Adrenal gland (tissue), 12 donors: ENCODE data around the gene PDPN. TPM values are rescaled to one million over a fixed set of nuclear protein-coding genes. Genes with fewer than 3 reads are reported as not detected.

Experiments
- DNase-seq, 7 donors: peaks; one replicate each; pipeline ENCODE4 v3.0.0-alpha.2; 2019 to 2020
- H3K27ac ChIP-seq, 5 donors: fragments of 200-600 bp; sonication (generic) in 4 of 5; 1 replicate in 3 of 5; 2 replicates in 2 of 5; pipeline versions ENCODE4 v1.5.1 to v1.8.0; 2016 to 2020; ENCODE audit warnings: mild to moderate bottlenecking in 1 of 5
- H3K27me3 ChIP-seq: fragments of 200-600 bp; 2 replicates; pipeline ENCODE4 v1.8.0; 2021
- H3K36me3 ChIP-seq, 2 donors: fragments of 200-600 bp; replicated peaks in 1 of 2; 1 replicate in 1 of 2; 2 replicates in 1 of 2; pipeline versions ENCODE4 v1.5.1 to v1.8.0; 2018 to 2022
- H3K4me1 ChIP-seq, 2 donors: fragments of 200-600 bp; replicated peaks in 1 of 2; 1 replicate in 1 of 2; 2 replicates in 1 of 2; pipeline versions ENCODE4 v1.5.1 to v1.8.0; 2018 to 2021
- H3K4me3 ChIP-seq, 4 donors: fragments of 200-600 bp; sonication (generic) in 3 of 4; one replicate each; pipeline ENCODE4 v1.5.1; 2016 to 2018
- H3K9me3 ChIP-seq, 3 donors: fragments of 200-600 bp; sonication (generic) in 1 of 3; replicated peaks in 1 of 3; 1 replicate in 2 of 3; 2 replicates in 1 of 3; pipeline versions ENCODE4 v1.5.1 to v1.8.0; 2016 to 2021
- CTCF ChIP-seq, 6 experiments: fragments of 450-650 bp in 4 of 6; fragments of 200-600 bp in 2 of 6; sonication (generic) in 1 of 6; IDR thresholded peaks; 1 replicate in 5 of 6; 2 replicates in 1 of 6; pipeline versions ENCODE4 v1.5.1 to v1.8.0; 2016 to 2021; ENCODE audit warnings: antibody characterized with exemption in 6 of 6, mild to moderate bottlenecking in 2 of 6, moderate library complexity in 1 of 6
- POLR2A ChIP-seq, 2 donors: fragments of 450-650 bp; IDR thresholded peaks; one replicate each; pipeline ENCODE4 v1.6.1; 2017; ENCODE audit warnings: antibody characterized with exemption in 2 of 2, mild to moderate bottlenecking in 2 of 2, moderate library complexity in 1 of 2
- WGBS, 4 donors: extraction: QIAGEN DNeasy Blood & Tissue Kit in 2 of 4; methylation state at CpG; one replicate each; pipeline versions ENCODE4 v1.1.5 to v1.1.7; 2013 to 2017; 5-methylcytosine and 5-hydroxymethylcytosine counted together
- intact Hi-C, 2 donors: fragments of 100-400 bp; cut with DNase I; formaldehyde crosslinking; loops; one replicate each; pipeline versions ENCODE4 v1.14.1 to v1.15.0; 2022 to 2023
- polyA plus RNA-seq, 3 donors: library from polyadenylated mRNA; stranded (reverse); fragments of 200-250 nt in 2 of 3; fragments of 350-450 nt in 1 of 3; fragmentation: Illumina TruSeq in 1 of 3; extraction: RNeasy Lipid Tissue Mini Kit (QIAGEN cat#74804) in 1 of 3; gene quantifications; one replicate each; pipeline ENCODE4 v1.2.3, GENCODE V29; 2013 to 2014
- total RNA-seq, 9 donors: library from RNA; depleted of rRNA in 4 of 9; stranded (reverse); fragments of >200 nt in 4 of 9; fragments of 120-200 nt in 1 of 9; fragmentation: NEBNext Ultra II Directional in 1 of 9; extraction: Animal tissue kit (Norgen Biotek cat#: 25700) in 1 of 9; gene quantifications; one replicate each; pipeline versions ENCODE4 v1.1.0 to v1.2.4, GENCODE V29; 2013 to 2023
- donor health status: healthy with polysubstance abuse.
- donor health status: Bipolar disorder and iron deficiency.
- donor health status: DM: yes; HTN: yes; CAD: no.
- donor health status: DM: no; HTN: no; CAD: no.
- donor health status: DM: no; HTN: no; CAD: no.
- donor health status: DM: yes; HTN: yes; CAD: no.

PDPN gene
- total and polyA plus RNA-seq, 12 donors, result 1.2 to 13.8 (median 5.6) TPM

- no peak overlapping the region for H3K4me3 ChIP-seq
These were observed 36.3 kb downstream of the PDPN start for GRCh38 chr1:13619909-13620308.

GRCh38 chr1:13620825-13621224 is 37.2 kb downstream of the PDPN start:
- no peak for DNase-seq
- H3K9me3 ChIP-seq, result no peaks in the 10 kb centered on the region
- no peak overlapping the region for H3K4me3 ChIP-seq
- no peaks in the 10 kb centered on the region for H3K4me1 ChIP-seq
- TF ChIP-seq CTCF (IDR thresholded peaks at IDR 0.05) (no peak), POLR2A (IDR thresholded peaks at IDR 0.05) (no peak)
- WGBS, 4 donors, result 77 to 90% (median 85%) methylated on average over 5 of the region's 5 CpGs
- intact Hi-C loops, result no loop called here
- H3K27me3 ChIP-seq, result no peaks in the 10 kb centered on the region
- no peaks in the 10 kb centered on the region for H3K36me3 ChIP-seq
- no peak overlapping the region for H3K27ac ChIP-seq

More at GRCh38 chr1:13619909-13620308, 36.3 kb downstream of the PDPN start:
- no peaks in the 10 kb centered on the region for H3K36me3 ChIP-seq
- H3K27ac ChIP-seq, result peak overlapping the region in 2 of 5 donors; percentile 30 to 68
- H3K27me3 ChIP-seq, result no peaks in the 10 kb centered on the region
- H3K9me3 ChIP-seq, result no peaks in the 10 kb centered on the region
- intact Hi-C loops, result no loop called here
- peak in 2 of 7 donors; percentile 19 to 59 for DNase-seq
- WGBS, 4 donors, result 44 to 66% (median 56%) methylated on average over 8 of the region's 8 CpGs
- H3K4me1 ChIP-seq, result no peaks in the 10 kb centered on the region
- TF ChIP-seq POLR2A (IDR thresholded peaks at IDR 0.05) (no peak), CTCF (IDR thresholded peaks at IDR 0.05) (no peak)

- TF ChIP-seq CTCF (IDR thresholded peaks at IDR 0.05) (no peak), POLR2A (IDR thresholded peaks at IDR 0.05) (no peak)
- no peak overlapping the region for H3K4me3 ChIP-seq
- no peaks in the 10 kb centered on the region for H3K9me3 ChIP-seq
- H3K36me3 ChIP-seq, result no peaks in the 10 kb centered on the region
- no peaks in the 10 kb centered on the region for H3K4me1 ChIP-seq
- 88 to 94% (median 90%) methylated on average over 4 of the region's 4 CpGs for WGBS, 4 donors
- DNase-seq, result no peak
- H3K27ac ChIP-seq, result no peak overlapping the region
- no peaks in the 10 kb centered on the region for H3K27me3 ChIP-seq
- intact Hi-C loops, result no loop called here
These were observed 38.8 kb downstream of the PDPN start for GRCh38 chr1:13622446-13622845.

DNA sequence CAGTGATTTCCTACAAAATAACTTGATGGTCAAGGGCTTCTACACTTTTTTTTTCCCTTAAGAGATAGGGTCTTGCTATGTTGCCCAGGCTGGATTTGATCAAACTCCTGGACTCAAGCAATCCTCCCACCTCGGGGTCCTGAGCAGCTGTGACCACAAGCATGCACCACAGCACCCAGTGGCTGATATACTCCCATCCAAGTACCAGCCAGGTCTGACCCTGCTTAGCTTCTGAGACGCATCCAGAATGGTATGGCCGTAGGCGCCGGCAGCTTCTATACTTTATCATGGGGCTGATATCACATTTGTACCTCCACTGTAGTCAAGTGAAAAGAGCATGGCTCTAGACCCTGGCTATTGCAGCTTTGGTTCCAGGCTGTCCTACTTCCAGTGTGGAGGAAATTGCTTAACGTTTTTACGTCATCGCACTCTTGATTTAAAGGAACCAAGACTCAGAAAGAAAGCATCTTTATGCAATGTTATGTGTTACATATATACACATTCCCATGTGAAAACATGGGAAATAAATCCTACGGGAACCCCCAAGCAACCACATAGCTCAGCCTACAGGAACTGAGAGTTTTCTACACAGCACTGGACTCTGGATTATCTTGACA is 39.5 kb downstream of the PDPN start:
- no peaks in the 10 kb centered on the region for H3K4me1 ChIP-seq
- H3K9me3 ChIP-seq, result no peaks in the 10 kb centered on the region
- H3K27ac ChIP-seq, result no peak overlapping the region
- H3K27me3 ChIP-seq, result no peaks in the 10 kb centered on the region
- no peaks in the 10 kb centered on the region for H3K36me3 ChIP-seq
- no peak for TF ChIP-seq POLR2A (IDR thresholded peaks at IDR 0.05)
- H3K4me3 ChIP-seq, result no peak overlapping the region
- peak in 1 of 7 donors; percentile 23 for DNase-seq
- intact Hi-C loops, result no loop called here
- 79 to 82% (median 80%) methylated on average over 9 of the region's 9 CpGs for WGBS, 4 donors

DNA sequence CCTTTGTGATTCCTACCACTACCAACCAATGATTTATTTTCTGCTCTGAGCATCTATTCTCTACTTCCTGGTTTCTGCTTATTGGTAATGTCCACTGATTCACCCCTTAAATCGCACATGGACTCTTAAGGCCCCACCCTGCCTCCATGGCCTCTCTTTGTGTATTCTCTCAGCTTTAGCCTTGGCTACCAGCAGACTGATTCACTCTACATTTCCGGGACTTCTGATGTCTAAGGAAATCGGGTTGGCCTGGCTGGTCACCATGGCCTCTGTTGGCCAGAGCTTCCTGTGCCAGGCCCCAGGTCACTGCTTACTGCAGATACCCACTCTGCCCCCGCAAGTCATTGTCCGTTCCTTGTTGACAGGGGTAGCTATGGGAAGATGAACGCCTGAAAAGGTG is 40.9 kb downstream of the PDPN start:
- Histone ChIP-seq H3K27ac (no peak overlapping the region), H3K9me3 (no peaks in the 10 kb centered on the region), H3K27me3 (no peaks in the 10 kb centered on the region), H3K36me3 (no peaks in the 10 kb centered on the region), H3K4me3 (no peak overlapping the region), H3K4me1 (no peaks in the 10 kb centered on the region)
- 84 to 89% (median 86%) methylated on average over 6 of the region's 6 CpGs for whole genome bisulfite sequencing, 4 donors
- no peak for DNase-seq
- TF ChIP-seq CTCF (IDR thresholded peaks at IDR 0.05) (no peak), POLR2A (IDR thresholded peaks at IDR 0.05) (no peak)
- intact Hi-C loops, result no loop called here
